GM13976 (cell line): Measurements from ENCODE around the gene KIAA2012.
A peak's percentile ranks its signal among the peaks of the same experiment; 100 is the strongest.

Source experiments
- DNase-seq: peaks from one replicate; pipeline ENCODE4 v3.0.0; 2012; ENCODE audit warnings: low spot score
- CTCF ChIP-seq: IDR thresholded peaks from 2 replicates; pipeline ENCODE4 v1.5.1; 2012; ENCODE audit warnings: borderline replicate concordance, mild to moderate bottlenecking; ENCODE audit not compliant: insufficient read depth; ENCODE audit errors: extremely low read depth, missing control alignments, control extremely low read depth
- in situ Hi-C: fragments of 300-500 bp; cut with MboI; formaldehyde crosslinking; loops from one replicate; pipeline ENCODE4 v1.12.0; 2022; ENCODE audit warnings: low sequenced_read_pairs, mixed read lengths, inconsistent platforms; ENCODE audit not compliant: unreplicated experiment

Gene KIAA2012

GRCh38 chr2:202100176-202100575 lies 27.1 kb downstream of the KIAA2012 start:
- in situ Hi-C loops, result no loop called here
- TF ChIP-seq CTCF, result no peak
- no peak for DNase-seq

GRCh38 chr2:202101026-202101579 lies 28.0 kb downstream of the KIAA2012 start:
- no peak for TF ChIP-seq CTCF
- in situ Hi-C loops, result no loop called here

GRCh38 chr2:202102425-202103000 lies 29.5 kb downstream of the KIAA2012 start:
- TF ChIP-seq CTCF, result no peak
- in situ Hi-C loops, result no loop called here
- no peak for DNase-seq

More at GRCh38 chr2:202101026-202101579, 28.0 kb downstream of the KIAA2012 start:
- no peak for DNase-seq

- in situ Hi-C loops, result no loop called here
- peak; percentile 52 for DNase-seq
- TF ChIP-seq CTCF, result peak; percentile 79
Observed at GRCh38 chr2:202104286-202104870, 31.3 kb downstream of the KIAA2012 start.

GRCh38 chr2:202105025-202105424 lies 32.0 kb downstream of the KIAA2012 start:
- TF ChIP-seq CTCF, result no peak
- in situ Hi-C loops, result no loop called here
- no peak for DNase-seq

- no peak for DNase-seq
- in situ Hi-C loops, result no loop called here
Observed at GRCh38 chr2:202108345-202108744, 35.3 kb downstream of the KIAA2012 start.

More at GRCh38 chr2:202108345-202108744, 35.3 kb downstream of the KIAA2012 start:
- no peak for TF ChIP-seq CTCF
